Right hindlimb (tissue), 1 donor: ENCODE measurements around the gene MRM2.
A peak's percentile ranks its signal among the peaks of the same experiment; 100 is the strongest.

Source experiments
- DNase-seq: peaks from one replicate; pipeline ENCODE4 v3.0.0-alpha.2; 2018

Gene MRM2

GRCh38 chr7:2220030-2220429 is 22.0 kb downstream of the MRM2 start:
- no peak for DNase-seq

GRCh38 chr7:2219606-2220005 is 22.4 kb downstream of the MRM2 start:
- no peak for DNase-seq

GRCh38 chr7:2219136-2219535 is 22.9 kb downstream of the MRM2 start:
- DNase-seq = no peak

GRCh38 chr7:2218444-2218785 is 23.6 kb downstream of the MRM2 start:
- no peak for DNase-seq

- DNase-seq = no peak
Measured at GRCh38 chr7:2217716-2218443, 24.1 kb downstream of the MRM2 start.

GRCh38 chr7:2217206-2217605 is 24.8 kb downstream of the MRM2 start:
- no peak for DNase-seq

GRCh38 chr7:2215851-2216250 is 26.2 kb downstream of the MRM2 start:
- no peak for DNase-seq

GRCh38 chr7:2214636-2215035 is 27.4 kb downstream of the MRM2 start:
- no peak for DNase-seq

- no peak for DNase-seq
Measured at GRCh38 chr7:2213551-2214215, 28.3 kb downstream of the MRM2 start.

GRCh38 chr7:2212906-2213305 is 29.1 kb downstream of the MRM2 start:
- DNase-seq = no peak

- no peak for DNase-seq
Measured at GRCh38 chr7:2211926-2212325, 30.1 kb downstream of the MRM2 start.

GRCh38 chr7:2211259-2211880 is 30.6 kb downstream of the MRM2 start:
- no peak for DNase-seq

GRCh38 chr7:2210551-2211258 is 31.3 kb downstream of the MRM2 start:
- no peak for DNase-seq

GRCh38 chr7:2209961-2210323 is 32.1 kb downstream of the MRM2 start:
- no peak for DNase-seq

- DNase-seq = peak; percentile 78
Measured at GRCh38 chr7:2209146-2209960, 32.7 kb downstream of the MRM2 start.

- DNase-seq = no peak
Measured at GRCh38 chr7:2208712-2209111, 33.3 kb downstream of the MRM2 start.

- DNase-seq = no peak
Measured at GRCh38 chr7:2205036-2205780, 36.8 kb downstream of the MRM2 start.

- DNase-seq = no peak
Measured at GRCh38 chr7:2204446-2204845, 37.6 kb downstream of the MRM2 start.

- no peak for DNase-seq
Measured at GRCh38 chr7:2203766-2204300, 38.2 kb downstream of the MRM2 start.

- no peak for DNase-seq
Measured at GRCh38 chr7:2202901-2203765, 38.9 kb downstream of the MRM2 start.

- no peak for DNase-seq
Measured at GRCh38 chr7:2202361-2202761, 39.6 kb downstream of the MRM2 start.
